OCI-LY3 (cell line): ENCODE measurements around the gene CDCP1.

ENCODE experiments used
- EZH2phosphoT487 ChIP-seq: fragments of 200-600 bp; shearing (Covaris generic); IDR thresholded peaks from 2 replicates; pipeline ENCODE4 v1.6.1; 2018; ENCODE audit warnings: antibody characterized with exemption, mixed run types, low read depth
- TF ChIP-seq, protein P1 (sequence below): fragments of 200-600, 300-600 bp; sonication (generic); IDR thresholded peaks from 2 replicates; pipeline ENCODE4 v1.5.1; 2014; ENCODE audit warnings: antibody characterized with exemption, low read length, low read depth

DNA sequence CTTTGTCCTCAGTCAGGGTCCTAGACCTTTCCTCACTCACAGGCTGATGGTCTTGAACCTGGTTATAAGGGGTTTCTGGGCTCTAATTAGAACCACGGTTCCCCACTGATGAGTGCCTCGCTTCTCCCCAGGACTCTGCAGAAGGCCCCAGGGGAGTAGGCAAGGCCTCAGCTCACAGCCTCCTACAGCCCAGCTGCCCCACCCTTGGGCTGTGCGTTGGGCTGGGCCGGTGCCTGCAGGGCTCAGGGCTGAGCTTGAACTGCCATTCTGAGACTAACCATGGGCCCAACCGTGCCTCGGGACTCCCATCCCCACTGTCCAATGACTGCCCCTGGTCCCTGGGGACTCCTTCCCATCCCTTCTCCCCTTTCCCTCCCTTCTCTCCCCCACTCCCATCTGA, 94.5 kb downstream of the CDCP1 start:
- TF ChIP-seq, protein P1, sequence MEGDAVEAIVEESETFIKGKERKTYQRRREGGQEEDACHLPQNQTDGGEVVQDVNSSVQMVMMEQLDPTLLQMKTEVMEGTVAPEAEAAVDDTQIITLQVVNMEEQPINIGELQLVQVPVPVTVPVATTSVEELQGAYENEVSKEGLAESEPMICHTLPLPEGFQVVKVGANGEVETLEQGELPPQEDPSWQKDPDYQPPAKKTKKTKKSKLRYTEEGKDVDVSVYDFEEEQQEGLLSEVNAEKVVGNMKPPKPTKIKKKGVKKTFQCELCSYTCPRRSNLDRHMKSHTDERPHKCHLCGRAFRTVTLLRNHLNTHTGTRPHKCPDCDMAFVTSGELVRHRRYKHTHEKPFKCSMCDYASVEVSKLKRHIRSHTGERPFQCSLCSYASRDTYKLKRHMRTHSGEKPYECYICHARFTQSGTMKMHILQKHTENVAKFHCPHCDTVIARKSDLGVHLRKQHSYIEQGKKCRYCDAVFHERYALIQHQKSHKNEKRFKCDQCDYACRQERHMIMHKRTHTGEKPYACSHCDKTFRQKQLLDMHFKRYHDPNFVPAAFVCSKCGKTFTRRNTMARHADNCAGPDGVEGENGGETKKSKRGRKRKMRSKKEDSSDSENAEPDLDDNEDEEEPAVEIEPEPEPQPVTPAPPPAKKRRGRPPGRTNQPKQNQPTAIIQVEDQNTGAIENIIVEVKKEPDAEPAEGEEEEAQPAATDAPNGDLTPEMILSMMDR, result no peak
- TF ChIP-seq EZH2phosphoT487, result no peak
